NCI-H2196 treated with DMSO at 0.1 percent for 48 hours (cell line): ENCODE measurements around the gene EPB42.
"Not testable (repeated sequence)": the region's sequence is repeated elsewhere in the genome, so short reads cannot be mapped to it uniquely, and the experiment has no call there.

ENCODE experiments used
- DNase-seq: peaks from one replicate; lab custom pipeline; 2025; ENCODE audit not compliant: unreplicated experiment; lab: John Stamatoyannopoulos, UW

EPB42 gene

DNA sequence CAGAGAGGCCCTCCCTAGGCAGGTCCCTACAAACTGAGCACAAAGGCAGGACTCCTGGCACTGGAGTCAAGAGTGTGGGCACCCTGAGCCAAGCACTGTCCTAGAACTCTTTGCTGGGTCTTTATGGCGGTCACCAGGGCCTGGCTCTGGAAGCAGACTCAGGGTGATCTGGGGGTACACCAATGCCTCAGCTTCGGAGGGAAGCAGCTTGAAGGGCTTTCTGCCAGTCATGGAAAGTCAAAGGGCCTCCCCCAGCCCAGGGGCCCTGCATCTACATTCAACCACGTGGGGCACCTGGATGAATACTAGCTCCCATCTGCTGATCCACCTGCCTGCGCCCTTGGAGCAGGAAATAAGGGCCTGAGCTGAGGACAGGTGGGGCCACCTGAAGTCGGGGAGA is 7.4 kb downstream of the EPB42 start:
- no peak for DNase-seq

GRCh38 chr15:43212951-43213350 is 7.9 kb downstream of the EPB42 start:
- DNase-seq = no peak

DNA sequence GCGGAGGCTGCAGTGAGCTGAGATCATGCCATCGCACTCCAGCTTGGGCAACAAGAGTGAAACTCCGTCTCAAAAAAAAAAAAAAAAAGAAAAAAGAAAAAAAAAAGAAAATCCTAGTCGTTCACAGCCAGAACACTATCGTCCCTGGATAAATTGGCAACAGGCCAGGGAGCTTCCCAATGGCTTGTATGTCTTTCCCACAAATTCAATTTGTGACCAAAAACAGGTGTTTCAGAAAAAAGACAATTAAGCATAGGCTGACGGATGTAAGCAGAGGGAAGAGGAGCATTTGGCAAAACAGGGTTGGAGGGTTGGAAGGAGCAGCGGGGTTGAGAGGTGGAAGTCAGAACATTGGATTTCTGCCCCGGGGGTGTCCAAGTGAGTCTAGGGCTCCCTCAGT is 8.5 kb downstream of the EPB42 start:
- DNase-seq = no peak

- DNase-seq = no peak
Observed at GRCh38 chr15:43211224-43211735, 9.5 kb downstream of the EPB42 start.

DNA sequence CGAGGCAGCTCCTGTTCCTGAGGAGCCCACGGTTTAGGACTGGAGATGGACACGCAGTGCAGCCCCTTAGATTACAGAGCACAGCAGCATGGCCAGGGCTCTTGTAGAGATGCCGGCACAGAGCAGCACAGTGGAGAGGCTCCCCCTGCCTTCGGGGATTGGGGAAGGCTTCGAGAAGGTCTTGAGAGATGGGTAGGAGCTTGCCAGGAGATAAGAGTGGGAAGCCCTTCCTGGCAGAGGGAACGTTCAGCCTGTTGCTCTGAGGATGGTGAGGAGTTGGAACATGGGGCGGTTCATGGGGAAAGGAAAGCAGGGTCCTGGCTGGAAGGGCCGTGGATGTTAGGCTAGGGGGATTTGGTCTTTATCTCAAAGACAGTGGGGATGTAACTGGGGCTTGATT is 10.0 kb downstream of the EPB42 start:
- no peak for DNase-seq

DNA sequence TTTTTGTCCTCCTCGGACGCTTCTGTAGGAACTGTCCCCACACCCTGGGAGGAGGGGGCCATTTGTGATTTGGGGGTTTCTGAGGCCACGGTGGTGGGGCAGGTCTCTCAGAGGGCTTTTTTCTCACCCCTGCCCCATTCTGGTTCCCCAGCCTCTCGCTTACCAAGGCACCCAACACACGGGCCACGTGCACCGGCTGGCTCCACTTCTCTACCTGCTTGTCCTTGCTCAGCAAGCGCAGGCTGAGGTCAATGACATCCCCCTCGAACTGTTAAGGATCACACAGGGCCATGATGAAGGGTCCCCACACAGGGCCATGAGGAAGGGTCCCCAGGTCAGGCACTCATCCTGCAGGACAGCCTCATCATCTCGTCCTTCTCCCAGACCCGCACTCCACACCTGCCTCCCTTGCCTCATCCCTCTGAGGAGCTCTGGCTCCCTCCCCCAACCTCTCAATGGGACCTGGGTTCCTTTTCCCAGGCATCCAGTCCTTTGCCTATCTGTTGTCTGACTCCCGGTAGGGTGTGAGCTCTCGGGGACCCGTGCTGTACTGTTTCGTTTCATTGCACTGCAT is 10.6 kb downstream of the EPB42 start:
- DNase-seq = no peak

- no peak for DNase-seq
Observed at GRCh38 chr15:43209059-43209824, 11.6 kb downstream of the EPB42 start.

- no peak for DNase-seq
Observed at GRCh38 chr15:43208052-43209002, 12.5 kb downstream of the EPB42 start.

- no peak for DNase-seq
Observed at GRCh38 chr15:43207024-43207423, 13.8 kb downstream of the EPB42 start.

DNA sequence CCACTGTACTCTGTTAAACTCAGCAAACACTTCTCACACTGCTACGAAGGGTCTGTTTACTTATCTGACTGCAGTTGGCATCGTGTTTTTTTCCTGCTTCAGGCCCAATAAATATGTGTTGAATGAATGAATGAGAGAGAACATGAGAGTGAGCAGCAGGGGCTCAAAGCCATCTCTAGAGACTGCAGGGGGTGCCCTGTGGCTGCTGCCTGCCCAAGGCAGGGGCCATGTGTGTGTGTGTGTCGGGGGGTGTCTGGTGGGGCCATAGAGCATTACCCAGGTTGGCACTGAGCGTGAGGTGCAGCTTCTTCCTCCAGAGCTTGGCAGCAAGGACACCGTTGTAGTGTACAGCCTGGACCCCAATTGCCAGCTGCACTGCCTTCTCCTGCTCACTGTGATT is 14.8 kb downstream of the EPB42 start:
- DNase-seq = no peak

- no peak for DNase-seq
Observed at GRCh38 chr15:43204016-43204901, 16.6 kb downstream of the EPB42 start.

- DNase-seq = no peak
Observed at GRCh38 chr15:43199945-43200488, 20.8 kb downstream of the EPB42 start.

DNA sequence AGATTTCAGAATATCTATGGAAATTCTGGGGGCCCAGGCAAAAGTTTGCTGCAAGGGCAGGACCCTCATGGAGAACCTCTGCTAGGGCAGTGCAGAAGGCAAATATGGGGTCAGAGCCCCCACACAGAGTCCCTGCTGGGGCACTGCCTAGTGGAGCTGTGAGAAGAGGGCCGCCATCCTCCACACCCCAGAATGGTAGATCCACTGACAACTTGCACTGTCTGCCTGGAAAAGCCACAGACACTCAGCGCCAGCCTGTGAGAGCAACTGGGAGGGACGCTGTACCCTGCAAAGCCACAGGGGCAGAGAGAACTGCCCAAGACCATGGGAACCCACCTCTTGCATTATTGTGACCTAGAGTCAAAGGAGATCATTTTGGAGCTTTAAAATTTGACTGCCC is 21.8 kb downstream of the EPB42 start:
- no peak for DNase-seq

- not testable (repeated sequence) for DNase-seq
Observed at GRCh38 chr15:43198556-43198955, 22.3 kb downstream of the EPB42 start.

DNA sequence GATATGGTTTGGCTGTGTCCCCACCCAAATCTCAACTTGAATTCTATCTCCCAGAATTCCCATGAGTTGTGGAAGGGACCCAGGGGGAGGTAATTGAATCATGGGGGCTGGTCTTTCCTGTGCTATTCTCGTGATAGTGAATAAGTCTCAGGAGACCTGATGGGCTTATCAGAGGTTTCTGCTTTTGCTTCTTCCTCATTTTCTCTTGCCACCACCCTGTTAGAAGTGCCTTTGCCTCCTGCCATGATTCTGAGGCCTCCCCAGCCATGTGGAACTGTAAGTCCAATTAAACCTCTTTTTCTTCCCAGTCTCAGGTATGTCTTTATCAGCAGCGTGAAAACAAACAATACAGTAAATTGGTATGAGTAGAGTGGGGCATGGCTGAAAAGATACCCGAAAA is 23.0 kb downstream of the EPB42 start:
- DNase-seq = not testable (repeated sequence)

DNA sequence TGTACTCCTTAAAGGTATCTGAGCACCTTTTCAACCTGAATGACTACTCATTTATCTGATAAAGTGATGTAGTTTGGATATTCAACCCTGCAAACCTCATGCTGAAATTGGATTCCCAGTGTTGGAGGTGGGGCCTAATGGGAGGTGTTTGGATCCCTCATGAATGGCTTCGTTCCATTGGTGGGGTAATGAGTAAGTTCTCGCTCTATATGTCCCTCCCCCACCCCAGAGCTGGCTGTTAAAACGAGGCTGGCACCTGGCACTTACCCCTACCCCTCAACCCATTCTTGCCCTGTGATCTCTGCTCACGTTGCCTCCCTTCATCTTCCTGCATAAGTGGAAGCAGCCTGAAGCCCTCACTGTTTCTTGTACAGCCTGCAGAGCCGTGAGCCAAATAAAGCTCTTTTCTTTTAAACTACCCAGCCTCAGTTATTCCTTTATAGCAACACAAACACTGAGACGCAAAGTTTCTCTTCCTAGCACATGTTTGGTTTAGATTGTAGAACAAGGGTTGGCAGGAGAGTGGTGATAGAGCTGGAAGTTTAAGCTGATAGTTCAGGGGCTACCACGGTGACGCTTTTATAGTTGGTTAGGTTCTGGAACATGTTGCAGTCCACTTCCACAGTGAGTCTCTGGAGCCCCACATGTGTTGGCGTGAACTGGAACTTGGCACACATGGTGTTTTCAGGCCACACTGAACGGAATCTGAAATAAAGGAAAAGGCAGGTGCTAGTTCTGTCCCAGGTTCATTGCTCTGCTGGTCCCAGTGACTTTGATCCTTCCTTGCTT is 23.9 kb downstream of the EPB42 start:
- DNase-seq = no peak

- DNase-seq = no peak
Observed at GRCh38 chr15:43194795-43195194, 26.0 kb downstream of the EPB42 start.

DNA sequence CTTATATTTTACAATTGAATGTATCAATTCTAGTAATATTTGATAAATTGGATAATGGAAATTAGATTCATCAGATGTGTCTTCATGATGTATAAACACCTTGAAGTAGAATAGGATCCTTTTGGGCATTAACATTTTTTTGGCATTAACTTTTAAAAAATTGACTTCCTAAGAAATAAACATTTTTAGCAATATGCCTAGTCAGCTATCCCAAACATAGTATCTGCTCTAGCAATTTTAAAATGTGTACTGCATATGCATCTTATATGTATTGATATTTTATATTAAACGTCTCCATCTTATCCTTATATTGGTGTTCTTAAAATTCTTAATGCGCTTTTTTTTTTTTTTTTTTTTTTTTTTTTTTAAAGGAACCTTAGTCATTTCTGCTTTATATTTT is 27.1 kb downstream of the EPB42 start:
- DNase-seq = no peak

GRCh38 chr15:43190178-43190577 is 30.6 kb downstream of the EPB42 start:
- DNase-seq = no peak

DNA sequence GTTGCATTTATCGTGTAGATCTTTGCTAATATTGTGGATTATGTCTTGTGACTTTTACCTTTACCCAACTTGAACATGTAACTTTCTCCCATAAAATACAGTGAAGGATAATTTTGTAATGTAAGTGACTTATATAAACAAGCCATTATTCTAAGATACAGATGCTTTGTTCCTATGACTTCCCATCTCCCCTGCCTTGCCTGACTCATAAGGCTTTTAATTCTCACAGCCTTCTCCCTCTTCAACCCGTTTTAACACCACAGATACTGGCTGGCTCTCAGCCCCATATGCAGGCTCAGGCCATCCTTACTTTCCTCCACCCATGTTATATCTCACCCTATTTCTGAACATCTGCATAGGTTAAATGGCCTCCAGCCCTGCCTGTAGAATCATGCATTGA is 31.5 kb downstream of the EPB42 start:
- DNase-seq = no peak
